ENCODE results near the gene MLXIP. TPM values are rescaled to one million over a fixed set of nuclear protein-coding genes. Genes with fewer than 3 reads are reported as not detected.
A peak's percentile ranks its signal among the peaks of the same experiment; 100 is the strongest.

The MLXIP gene
- total and polyA plus RNA-seq, 9 of the 15 experiments (the other 6 are each of a cell fraction or from before 2014, with no cell fraction given) = 2.2 to 66.3 (median 18.1) TPM

DNA sequence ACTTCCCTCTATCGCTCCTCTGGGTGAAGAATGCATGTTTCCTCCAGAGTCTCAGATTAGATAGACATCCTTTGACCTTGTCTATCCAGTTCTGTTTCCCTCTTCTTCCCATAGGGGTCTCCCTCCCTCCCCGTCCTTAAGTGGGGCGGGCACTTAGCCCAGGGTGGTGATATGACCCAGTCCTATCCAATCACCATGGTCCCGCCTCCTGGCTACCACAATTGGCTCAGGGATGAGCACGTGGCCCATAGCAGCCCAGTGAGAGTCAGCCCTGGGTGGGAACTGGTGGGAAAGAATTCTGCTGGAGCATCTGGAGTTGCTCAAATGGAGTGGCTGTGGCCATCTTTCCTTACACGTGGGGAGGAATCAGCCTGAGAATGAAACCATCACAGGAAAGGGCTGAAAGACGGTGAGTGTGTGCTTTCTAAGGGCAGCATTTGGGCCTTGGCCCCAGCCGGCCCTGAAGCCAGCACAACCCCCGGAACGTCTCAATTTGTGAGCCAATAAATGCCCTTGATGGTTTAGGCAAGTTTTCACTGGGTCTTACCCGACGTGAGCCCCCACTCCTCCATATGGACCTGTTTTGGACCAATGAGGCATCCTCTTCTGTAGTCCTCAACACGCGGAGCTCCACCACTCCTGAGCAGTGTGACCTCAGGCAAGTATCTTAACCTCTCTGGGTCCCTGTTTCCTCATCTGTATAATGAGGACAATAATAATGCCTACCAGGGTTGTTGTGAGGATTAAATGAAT is 14.4 kb upstream of the MLXIP start (continued):
- TF ChIP-seq HMBOX1 (IDR thresholded peaks at IDR 0.05) (0 out of 2 replicates have a peak, but pooled peaks have one; percentile 63), POLR2AphosphoS5 (IDR thresholded peaks at IDR 0.05; ENCODE audit: control insufficient read depth, insufficient read depth, low read depth, low read length) (peak; percentile 45; the same call in 1 of the 2 replicates), PRMT5 (CRISPR knock-in tag; IDR thresholded peaks at IDR 0.05) (no peak), ZFP36 (IDR thresholded peaks at IDR 0.05; ENCODE audit: low read depth, low read length, partially characterized antibody) (peak; percentile 74), BRD4 (IDR thresholded peaks at IDR 0.05) (peak; percentile 62; the same call in 1 of the 2 replicates), HMG20B (CRISPR knock-in tag; IDR thresholded peaks at IDR 0.05) (no peak), NEUROD1 (IDR thresholded peaks at IDR 0.05; ENCODE audit: borderline replicate concordance, low read depth, low read length, partially characterized antibody) (peak; percentile 82), KDM1A (IDR thresholded peaks at IDR 0.05) (peak in 1 of 2 experiments; percentile 33; a peak in 2 of 4 replicates), HOXB6 (CRISPR knock-in tag; IDR thresholded peaks at IDR 0.05; ENCODE audit: borderline replicate concordance) (no peak), ZNF41 (CRISPR knock-in tag; conservative IDR thresholded peaks at IDR 0.05) (peak; percentile 56; the same call in 1 of the 2 replicates), ID3 (CRISPR knock-in tag; IDR thresholded peaks at IDR 0.05) (no peak), ID3 (tag; IDR thresholded peaks at IDR 0.05) (peak; percentile 98), ZNF444 (CRISPR knock-in tag; IDR thresholded peaks at IDR 0.05) (0 out of 2 replicates have a peak, but pooled peaks have one; percentile 39), SMAD2 (IDR thresholded peaks at IDR 0.05; ENCODE audit: low read depth, low read length) (no peak), HNRNPLL (IDR thresholded peaks at IDR 0.05; ENCODE audit: low read depth, low read length, poor library complexity, severe bottlenecking) (peak; percentile 65), ZNF668 (CRISPR knock-in tag; IDR thresholded peaks at IDR 0.05) (peak; percentile 85), ZNF717 (CRISPR knock-in tag; IDR thresholded peaks at IDR 0.05) (no peak), FOXJ3 (CRISPR knock-in tag; IDR thresholded peaks at IDR 0.05) (no peak), TEAD2 (tag; IDR thresholded peaks at IDR 0.05) (peak; percentile 86), CBFB (CRISPR knock-in tag; IDR thresholded peaks at IDR 0.05) (no peak)
- TF ChIP-seq, protein P1, sequence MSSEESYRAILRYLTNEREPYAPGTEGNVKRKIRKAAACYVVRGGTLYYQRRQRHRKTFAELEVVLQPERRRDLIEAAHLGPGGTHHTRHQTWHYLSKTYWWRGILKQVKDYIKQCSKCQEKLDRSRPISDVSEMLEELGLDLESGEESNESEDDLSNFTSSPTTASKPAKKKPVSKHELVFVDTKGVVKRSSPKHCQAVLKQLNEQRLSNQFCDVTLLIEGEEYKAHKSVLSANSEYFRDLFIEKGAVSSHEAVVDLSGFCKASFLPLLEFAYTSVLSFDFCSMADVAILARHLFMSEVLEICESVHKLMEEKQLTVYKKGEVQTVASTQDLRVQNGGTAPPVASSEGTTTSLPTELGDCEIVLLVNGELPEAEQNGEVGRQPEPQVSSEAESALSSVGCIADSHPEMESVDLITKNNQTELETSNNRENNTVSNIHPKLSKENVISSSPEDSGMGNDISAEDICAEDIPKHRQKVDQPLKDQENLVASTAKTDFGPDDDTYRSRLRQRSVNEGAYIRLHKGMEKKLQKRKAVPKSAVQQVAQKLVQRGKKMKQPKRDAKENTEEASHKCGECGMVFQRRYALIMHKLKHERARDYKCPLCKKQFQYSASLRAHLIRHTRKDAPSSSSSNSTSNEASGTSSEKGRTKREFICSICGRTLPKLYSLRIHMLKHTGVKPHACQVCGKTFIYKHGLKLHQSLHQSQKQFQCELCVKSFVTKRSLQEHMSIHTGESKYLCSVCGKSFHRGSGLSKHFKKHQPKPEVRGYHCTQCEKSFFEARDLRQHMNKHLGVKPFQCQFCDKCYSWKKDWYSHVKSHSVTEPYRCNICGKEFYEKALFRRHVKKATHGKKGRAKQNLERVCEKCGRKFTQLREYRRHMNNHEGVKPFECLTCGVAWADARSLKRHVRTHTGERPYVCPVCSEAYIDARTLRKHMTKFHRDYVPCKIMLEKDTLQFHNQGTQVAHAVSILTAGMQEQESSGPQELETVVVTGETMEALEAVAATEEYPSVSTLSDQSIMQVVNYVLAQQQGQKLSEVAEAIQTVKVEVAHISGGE (CRISPR knock-in tag; IDR thresholded peaks at IDR 0.05) = peak in 2 of 3 experiments; percentile 20 to 82; a peak in 1 of 6 replicates
- TF ChIP-seq, protein P2, sequence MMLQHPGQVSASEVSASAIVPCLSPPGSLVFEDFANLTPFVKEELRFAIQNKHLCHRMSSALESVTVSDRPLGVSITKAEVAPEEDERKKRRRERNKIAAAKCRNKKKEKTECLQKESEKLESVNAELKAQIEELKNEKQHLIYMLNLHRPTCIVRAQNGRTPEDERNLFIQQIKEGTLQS (IDR thresholded peaks at IDR 0.05) = peak; percentile 22; the same call in 1 of the 2 replicates
- TF ChIP-seq, protein P2 (CRISPR knock-in tag; conservative IDR thresholded peaks at IDR 0.05) = no peak; the same call in 1 of the 2 replicates

Data from K562 (cell line).